H1 (cell line): ENCODE measurements around the gene DCLK1. TPM values are rescaled to one million over a fixed set of nuclear protein-coding genes. Genes with fewer than 3 reads are reported as not detected.

Experiments
- CTCF ChIA-PET: fragments of 300-600 bp; sonication (Branson Sonifier 250); formaldehyde crosslinking; loops from one replicate; lab custom pipeline; 2021; ENCODE audit not compliant: partially characterized antibody; lab: Charles Lee
- POLR2A ChIA-PET: fragments of 300-600 bp; sonication (Branson Sonifier 250); formaldehyde crosslinking; loops from one replicate; lab custom pipeline; 2021; ENCODE audit warnings: inconsistent platforms; ENCODE audit not compliant: partially characterized antibody; lab: Charles Lee
- DNase-seq, 2 experiments: peaks; one replicate each; pipeline versions ENCODE4 v3.0.0 to v3.0.0-alpha.2; 2010 to 2022; ENCODE audit warnings: low spot score in 2 of 2, low read depth in 1 of 2, mixed read lengths in 1 of 2
- FAIRE-seq: peaks from 2 replicates; lab custom pipeline; 2011; peaks lifted over from hg19 to GRCh38; lab: Jason Lieb, UNC
- H2AFZ ChIP-seq: 2 replicates; pipeline ENCODE4 v1.8.1; 2012; ENCODE audit warnings: low read length, inconsistent platforms
- H2AK5ac ChIP-seq: 2 replicates; pipeline ENCODE4 v1.6.1; 2013; ENCODE audit warnings: low read depth, low read length
- H2BK120ac ChIP-seq: replicated peaks from 2 replicates; pipeline ENCODE3; 2013; ENCODE audit warnings: low read depth, low read length, inconsistent platforms
- H2BK12ac ChIP-seq: 2 replicates; pipeline ENCODE4 v1.6.1; 2013; ENCODE audit warnings: low read depth, low read length
- H2BK15ac ChIP-seq: 2 replicates; pipeline ENCODE4 v1.6.1; 2013; ENCODE audit warnings: low read length
- H2BK20ac ChIP-seq: 2 replicates; pipeline ENCODE4 v1.6.1; 2013; ENCODE audit warnings: low read length
- H2BK5ac ChIP-seq: 2 replicates; pipeline ENCODE4 v1.6.1; 2013; ENCODE audit warnings: low read depth, low read length
- H3K14ac ChIP-seq: 2 replicates; pipeline ENCODE4 v1.6.1; 2013; ENCODE audit warnings: inconsistent platforms; ENCODE audit not compliant: insufficient read length
- H3K18ac ChIP-seq: 2 replicates; pipeline ENCODE4 v1.6.1; 2013; ENCODE audit warnings: low read length; ENCODE audit errors: extremely low read depth
- H3K23ac ChIP-seq: 2 replicates; pipeline ENCODE4 v1.6.1; 2013; ENCODE audit warnings: inconsistent platforms; ENCODE audit not compliant: insufficient read length
- H3K23me2 ChIP-seq: 2 replicates; pipeline ENCODE4 v1.6.1; 2013; ENCODE audit warnings: low read depth, low read length
- H3K27ac ChIP-seq: 2 replicates; pipeline ENCODE4 v1.6.1; 2011; ENCODE audit warnings: low read depth, low read length, inconsistent platforms
- H3K27me3 ChIP-seq, 4 experiments: replicated peaks in 1 of 4; 1 replicate in 1 of 4; 2 replicates in 3 of 4; pipeline versions ENCODE4 v1.6.1 to v1.8.1; 2011 to 2013; ENCODE audit warnings: low read length in 3 of 4, mild to moderate bottlenecking in 3 of 4, inconsistent platforms in 2 of 4, mixed read lengths in 2 of 4, moderate library complexity in 1 of 4; ENCODE audit not compliant: control insufficient read depth in 3 of 4, insufficient read depth in 3 of 4; ENCODE audit errors: extremely low read depth in 1 of 4
- H3K36me3 ChIP-seq, 4 experiments: 2 replicates each; pipeline versions ENCODE4 v1.6.1 to v1.8.1; 2011 to 2013; ENCODE audit warnings: mild to moderate bottlenecking in 4 of 4, low read length in 3 of 4, moderate library complexity in 2 of 4, control low read depth in 1 of 4, inconsistent platforms in 1 of 4; ENCODE audit not compliant: insufficient read depth in 4 of 4, control insufficient read depth in 2 of 4
- H3K4ac ChIP-seq: replicated peaks from 2 replicates; pipeline ENCODE3; 2013; ENCODE audit warnings: low read length, low read depth, mixed read lengths, inconsistent platforms; ENCODE audit not compliant: insufficient read length
- H3K4me1 ChIP-seq, 4 experiments: replicated peaks in 1 of 4; 1 replicate in 1 of 4; 2 replicates in 3 of 4; pipeline versions ENCODE4 v1.6.1 to v1.8.1; 2011 to 2013; ENCODE audit warnings: low read length in 3 of 4, inconsistent platforms in 2 of 4, mixed read lengths in 1 of 4; ENCODE audit not compliant: insufficient read depth in 4 of 4, control insufficient read depth in 3 of 4
- H3K4me2 ChIP-seq, 2 experiments: 2 replicates each; pipeline versions ENCODE4 v1.6.1 to v1.8.1; 2011 to 2013; ENCODE audit warnings: low read depth in 2 of 2, low read length in 2 of 2, control low read depth in 1 of 2, inconsistent platforms in 1 of 2, mild to moderate bottlenecking in 1 of 2; ENCODE audit not compliant: insufficient read depth in 1 of 2
- H3K4me3 ChIP-seq, 4 experiments: fragments of 200-600, 300-600 bp in 1 of 4; sonication (generic), shearing (Covaris generic), sonication (Bioruptor Twin) in 1 of 4; 2 replicates each; pipeline versions ENCODE4 v1.5.1 to v1.8.1; 2011 to 2016; ENCODE audit warnings: low read length in 4 of 4, low read depth in 3 of 4, control low read depth in 2 of 4, inconsistent platforms in 2 of 4, mild to moderate bottlenecking in 2 of 4, mixed read lengths in 1 of 4, moderate library complexity in 1 of 4; ENCODE audit not compliant: insufficient read depth in 2 of 4; ENCODE audit errors: extremely low read depth in 1 of 4
- H3K56ac ChIP-seq: replicated peaks from 2 replicates; pipeline ENCODE3; 2013; ENCODE audit warnings: low read depth, mild to moderate bottlenecking, mixed read lengths, low read length, inconsistent platforms; ENCODE audit not compliant: insufficient read length
- H3K79me1 ChIP-seq: 2 replicates; pipeline ENCODE4 v1.6.1; 2013; ENCODE audit warnings: low read depth, low read length, control low read depth
- H3K79me2 ChIP-seq, 2 experiments: 2 replicates each; pipeline versions ENCODE4 v1.6.1 to v1.8.1; 2012 to 2013; ENCODE audit warnings: low read length in 2 of 2, mild to moderate bottlenecking in 2 of 2, inconsistent platforms in 1 of 2; ENCODE audit not compliant: insufficient read depth in 2 of 2, control insufficient read depth in 1 of 2
- H3K9ac ChIP-seq, 4 experiments: replicated peaks in 1 of 4; 1 replicate in 1 of 4; 2 replicates in 3 of 4; pipeline versions ENCODE4 v1.6.1 to v1.8.1; 2011 to 2013; ENCODE audit warnings: low read depth in 3 of 4, low read length in 3 of 4, control low read depth in 2 of 4, mild to moderate bottlenecking in 2 of 4, moderate library complexity in 2 of 4, inconsistent platforms in 1 of 4; ENCODE audit errors: extremely low read depth in 1 of 4
- H3K9me3 ChIP-seq, 2 experiments: 2 replicates each; pipeline versions ENCODE4 v1.6.1 to v1.8.1; 2012 to 2013; ENCODE audit warnings: mild to moderate bottlenecking in 2 of 2, moderate library complexity in 2 of 2, control low read depth in 1 of 2, inconsistent platforms in 1 of 2, low read depth in 1 of 2, low read length in 1 of 2, mixed read lengths in 1 of 2; ENCODE audit not compliant: insufficient read depth in 2 of 2
- H4K20me1 ChIP-seq, 2 experiments: replicated peaks in 1 of 2; 2 replicates each; pipeline versions ENCODE3 to v1.8.1; 2011 to 2013; ENCODE audit warnings: inconsistent platforms in 2 of 2, low read length in 2 of 2, mild to moderate bottlenecking in 1 of 2; ENCODE audit not compliant: insufficient read depth in 2 of 2, control insufficient read depth in 1 of 2
- H4K5ac ChIP-seq: 2 replicates; pipeline ENCODE4 v1.6.1; 2013; ENCODE audit warnings: low read length, low read depth, mixed read lengths, inconsistent platforms; ENCODE audit not compliant: insufficient read length
- H4K8ac ChIP-seq: 2 replicates; pipeline ENCODE4 v1.8.0; 2013; ENCODE audit warnings: mild to moderate bottlenecking, moderate library complexity, low read length, inconsistent platforms; ENCODE audit not compliant: insufficient read depth; ENCODE audit errors: extremely low read depth
- H4K91ac ChIP-seq: replicated peaks from 2 replicates; pipeline ENCODE3; 2013; ENCODE audit warnings: low read length, mixed read lengths, inconsistent platforms; ENCODE audit not compliant: insufficient read length
- BACH1 ChIP-seq: IDR thresholded peaks from 2 replicates; pipeline ENCODE4 v1.6.1; 2012; ENCODE audit warnings: low read length, improper control_type of control experiment
- BCL11A ChIP-seq, 2 experiments: IDR thresholded peaks; one replicate each; pipeline ENCODE4 v1.6.1; 2011; ENCODE audit warnings: low read depth in 2 of 2, low read length in 2 of 2, mild to moderate bottlenecking in 2 of 2
- CBX8 ChIP-seq: fragments of 300-800, 300-1000 bp; sonication (generic); IDR thresholded peaks from 2 replicates; pipeline ENCODE4 v1.7.1; 2016; ENCODE audit warnings: low read depth, low read length, borderline replicate concordance
- CHD2 ChIP-seq: IDR thresholded peaks from 2 replicates; pipeline ENCODE4 v1.6.1; 2012; ENCODE audit warnings: low read length, improper control_type of control experiment
- CREB1 ChIP-seq: IDR thresholded peaks from 2 replicates; pipeline ENCODE4 v1.6.1; 2012; ENCODE audit warnings: inconsistent platforms
- E2F6 ChIP-seq: IDR thresholded peaks from 2 replicates; pipeline ENCODE4 v1.6.1; 2012; ENCODE audit warnings: inconsistent platforms
- HDAC6 ChIP-seq: IDR thresholded peaks from one replicate; pipeline ENCODE4 v1.7.1; 2012; ENCODE audit warnings: low read depth, mild to moderate bottlenecking, inconsistent platforms, low read length, moderate library complexity
- JUN ChIP-seq: IDR thresholded peaks from 2 replicates; pipeline ENCODE4 v1.6.1; 2011; ENCODE audit warnings: low read depth, mild to moderate bottlenecking, improper control_type of control experiment, low read length
- KDM1A ChIP-seq: fragments of 200-600, 300-600 bp; sonication (generic); IDR thresholded peaks from 2 replicates; pipeline ENCODE4 v1.7.1; 2016; ENCODE audit warnings: mild to moderate bottlenecking, low read length, borderline replicate concordance
- KDM4A ChIP-seq: IDR thresholded peaks from one replicate; pipeline ENCODE4 v1.7.1; 2012; ENCODE audit warnings: low read depth, mild to moderate bottlenecking, moderate library complexity, low read length, inconsistent platforms; ENCODE audit not compliant: severe bottlenecking
- KDM5A ChIP-seq: fragments of 200-600 bp; IDR thresholded peaks from 2 replicates; pipeline ENCODE4 v1.7.1; 2012; ENCODE audit warnings: mild to moderate bottlenecking, low read length, inconsistent platforms, mixed read lengths
- MAX ChIP-seq: IDR thresholded peaks from 2 replicates; pipeline ENCODE4 v1.6.1; 2012; ENCODE audit warnings: inconsistent platforms
- RAD21 ChIP-seq, 2 experiments: IDR thresholded peaks in 1 of 2; conservative IDR thresholded peaks in 1 of 2; 2 replicates each; pipeline ENCODE4 v1.6.1; 2011; ENCODE audit warnings: low read depth in 2 of 2, low read length in 2 of 2, improper control_type of control experiment in 1 of 2, inconsistent platforms in 1 of 2, mild to moderate bottlenecking in 1 of 2, moderate library complexity in 1 of 2
- TBP ChIP-seq: IDR thresholded peaks from 2 replicates; pipeline ENCODE4 v1.6.1; 2011; ENCODE audit warnings: low read depth, low read length, improper control_type of control experiment
- TEAD4 ChIP-seq: IDR thresholded peaks from 2 replicates; pipeline ENCODE4 v1.6.1; 2012; ENCODE audit warnings: low read depth, low read length, inconsistent platforms, mixed read lengths
- WGBS, 2 experiments: shearing (Covaris generic) in 1 of 2; methylation state at CpG; one replicate each; pipeline versions ENCODE4 v1.1.6 to v1.1.7; 2013 to 2015; ENCODE audit warnings: low lambda C conversion rate in 2 of 2, mixed read lengths in 2 of 2, inconsistent platforms in 1 of 2, low coverage in 1 of 2, missing lambda C conversion rate in 1 of 2; ENCODE audit not compliant: insufficient replicate concordance in 2 of 2, insufficient coverage in 1 of 2, insufficient read length in 1 of 2; ENCODE audit errors: extremely low coverage in 1 of 2, missing lambda C conversion rate in 1 of 2; 5-methylcytosine and 5-hydroxymethylcytosine counted together
- polyA plus RNA-seq, 7 experiments: library from polyadenylated mRNA; depleted of rRNA in 3 of 7; stranded (reverse) in 5 of 7; unstranded in 2 of 7; fragments of >200 nt in 5 of 7; fragments of 200-250 nt in 2 of 7; gene quantifications; 1 replicate in 5 of 7; 2 replicates in 1 of 7; 4 replicates in 1 of 7; pipeline versions ENCODE4 v1.2.1 to v1.2.3, GENCODE V29; 2011 to 2013; ENCODE audit warnings: missing spikeins in 2 of 7, mixed read lengths in 2 of 7
- total RNA-seq: library from RNA; stranded (reverse); fragmentation: NEBNext Ultra II Directional; extraction: Animal tissue kit (Norgen Biotek cat#: 25700); gene quantifications from 2 replicates; pipeline ENCODE4 v1.2.1, GENCODE V29; 2021

The DCLK1 gene
- total and polyA plus RNA-seq, 2 of the 8 experiments (the other 6 are each of a cell fraction or from before 2014, with no cell fraction given): 22.8 to 41.0 TPM

DNA sequence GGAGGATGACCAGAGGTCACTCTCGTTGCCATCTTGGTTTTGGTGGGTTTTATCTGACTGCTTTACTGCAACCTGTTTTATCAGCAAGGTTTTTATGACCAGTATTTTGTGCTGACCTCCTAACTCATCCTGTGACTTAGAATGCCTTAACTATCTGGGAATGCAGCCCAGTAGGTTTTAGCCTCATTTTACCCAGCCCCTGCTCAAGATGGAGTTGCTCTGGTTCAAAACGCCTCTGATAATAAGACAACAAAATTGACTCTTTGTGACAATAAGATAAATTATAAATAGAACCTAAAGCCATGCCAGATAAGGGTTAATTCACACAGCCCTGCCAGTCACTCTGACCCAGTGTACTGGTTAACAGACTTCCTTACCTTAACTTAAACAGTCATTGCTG lies 387.0 kb downstream of the DCLK1 start:
- Histone ChIP-seq H3K27me3 (no peaks in the 10 kb centered on the region), H3K79me1 (no peaks in the 10 kb centered on the region), H2AK5ac (no peak overlapping the region), H4K20me1 (no peaks in the 10 kb centered on the region), H3K9me3 (peaks cover 0 to 8% of the 10 kb centered on the region in 2 experiments; a peak in 1 of 4 replicates), H3K9ac (no peak overlapping the region), H3K27ac (no peak overlapping the region), H2BK120ac (no peak overlapping the region), H3K14ac (no peak overlapping the region), H3K4me2 (no peak overlapping the region), H3K4me3 (no peak overlapping the region), H4K91ac (no peak overlapping the region), H4K8ac (no peak overlapping the region), H3K23me2 (no peaks in the 10 kb centered on the region), H2BK5ac (no peak overlapping the region), H2AFZ (no peak overlapping the region), H4K5ac (no peak overlapping the region), H3K23ac (no peak overlapping the region), H3K56ac (no peak overlapping the region), H2BK15ac (no peak overlapping the region), H3K18ac (no peak overlapping the region), H3K79me2 (no peaks in the 10 kb centered on the region), H2BK20ac (no peak overlapping the region), H3K36me3 (no peaks in the 10 kb centered on the region), H2BK12ac (no peak overlapping the region), H3K4me1 (no peaks in the 10 kb centered on the region), H3K4ac (no peak overlapping the region)
- CTCF ChIA-PET: interaction anchor here (0.6 to 1.3 kb wide), 3 partner anchors 9 to 905 kb away, joined by 3 read pairs; no protein-coding TSS in a partner anchor
- 85% methylated on average over 2 of the region's 2 CpGs; no CpG with 5 or more reads in 1 of the 2 experiments for WGBS, 2 experiments
- no peak for DNase-seq
- FAIRE-seq: no peak
- POLR2A ChIA-PET: no interaction called here
- TF ChIP-seq BCL11A (IDR thresholded peaks at IDR 0.05; ENCODE audit: low read depth in 2 of 2, low read length in 2 of 2) (no peak), KDM4A (no peak), E2F6 (no peak), RAD21 (IDR thresholded peaks at IDR 0.05 in 1 of 2, conservative IDR thresholded peaks at IDR 0.05 in 1 of 2; ENCODE audit: low read depth in 2 of 2, low read length in 2 of 2) (no peak), BACH1 (no peak), HDAC6 (no peak), TEAD4 (no peak), CREB1 (no peak), CHD2 (no peak), KDM5A (no peak), CBX8 (no peak), TBP (no peak), KDM1A (no peak), MAX (no peak), JUN (no peak)
